GM18502 (cell line): ENCODE results near the gene TRIM67.

Experiments used
- ATAC-seq: cut with Tn5 transposase; IDR thresholded peaks from one replicate; pipeline ENCODE4 v1.9.1; 2021; ENCODE audit warnings: mild to moderate bottlenecking; ENCODE audit not compliant: unreplicated experiment, poor library complexity

The TRIM67 gene

DNA sequence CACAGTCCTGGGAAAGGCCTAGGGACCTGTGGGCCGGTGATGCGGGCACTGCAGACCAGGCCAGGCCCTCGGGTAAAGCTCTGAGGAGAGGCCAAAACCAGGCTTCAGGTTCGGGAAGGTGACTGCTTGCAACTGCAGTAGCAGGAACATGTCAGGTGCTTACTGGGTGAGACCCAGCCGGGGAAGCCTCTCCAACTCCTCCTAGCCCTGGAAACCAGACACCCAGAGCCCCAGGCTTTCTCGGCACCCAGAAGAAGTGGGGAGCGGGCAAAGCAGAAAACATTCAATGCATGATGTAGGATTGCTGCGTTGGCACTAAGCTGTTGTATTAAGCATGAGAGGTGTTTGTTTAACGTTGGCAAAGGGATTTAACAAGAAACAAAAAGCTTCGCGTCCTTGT, 58.9 kb downstream of the TRIM67 start:
- no peak for ATAC-seq

DNA sequence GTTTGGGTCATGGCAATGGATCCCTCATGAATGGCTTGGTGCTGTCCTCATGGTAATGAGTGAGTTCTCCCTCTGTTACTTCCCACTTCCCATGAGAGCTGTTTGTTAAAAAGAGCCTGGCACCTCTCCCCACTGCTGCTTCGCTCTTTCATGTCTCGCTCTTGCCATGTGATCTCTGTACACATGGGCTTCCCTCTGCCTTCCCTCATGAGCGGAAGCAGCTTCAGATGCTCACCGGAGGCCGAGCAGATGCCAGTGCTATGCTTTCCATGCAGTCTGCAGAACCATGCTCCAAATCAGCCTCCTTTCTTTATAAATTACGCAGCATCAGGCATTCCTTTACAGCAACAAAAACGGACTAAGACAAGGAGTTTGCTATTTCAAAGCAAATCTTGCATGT, 64.3 kb downstream of the TRIM67 start:
- no peak for ATAC-seq

- ATAC-seq = no peak
Observed at GRCh38 chr1:231231511-231231910, 69.7 kb downstream of the TRIM67 start.

- ATAC-seq = no peak
Observed at GRCh38 chr1:231232870-231233734, 71.2 kb downstream of the TRIM67 start.

DNA sequence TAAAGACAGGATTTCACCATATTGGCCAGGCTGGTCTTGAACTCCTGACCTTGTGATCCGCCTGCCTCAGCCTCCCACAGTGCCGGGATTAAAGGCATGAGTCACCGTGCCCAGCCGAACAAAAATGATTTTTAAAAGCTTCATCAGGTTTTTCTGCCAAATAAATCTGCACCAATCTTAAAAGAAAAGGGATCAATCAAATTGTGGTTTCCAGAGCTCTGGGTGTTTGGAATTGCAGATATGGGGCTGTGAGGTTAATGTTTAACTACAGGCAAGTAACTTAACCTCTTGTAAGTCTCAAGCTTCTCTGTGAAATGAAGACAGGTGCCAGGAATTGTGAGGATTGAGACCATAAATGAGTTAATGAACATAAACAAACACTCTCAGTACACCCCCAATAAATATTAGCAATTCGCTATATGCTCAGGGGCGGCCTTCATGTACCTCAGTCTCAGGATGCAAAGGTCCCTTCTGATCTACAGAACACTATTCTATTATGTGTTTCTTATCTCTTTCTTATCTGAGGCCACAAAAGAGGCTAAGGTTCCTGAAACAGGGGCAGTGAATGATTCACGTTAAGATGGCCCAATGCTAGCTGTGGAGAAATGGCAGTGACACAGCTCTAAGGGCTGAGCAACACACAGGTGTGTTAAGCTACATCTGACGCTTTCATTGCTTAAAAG, 72.0 kb downstream of the TRIM67 start:
- ATAC-seq = no peak

DNA sequence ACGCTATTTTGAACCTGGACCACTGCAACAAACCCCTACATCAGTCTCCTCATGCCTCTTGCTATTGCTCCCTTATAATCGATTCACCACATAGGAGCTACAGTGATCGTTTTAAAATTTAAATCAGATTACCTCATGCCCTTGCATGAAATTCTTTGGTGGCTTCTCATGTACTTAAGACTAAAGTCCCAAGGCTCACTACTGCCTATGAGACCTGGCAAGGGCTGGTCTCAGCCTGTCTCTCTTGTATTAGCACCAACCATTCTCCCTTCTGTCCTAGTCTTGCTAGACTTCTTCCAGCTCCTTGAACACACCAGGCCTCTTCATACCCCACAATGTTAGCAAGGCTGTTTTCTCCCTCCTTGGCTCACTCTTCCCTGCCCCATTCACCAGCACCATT, 72.6 kb downstream of the TRIM67 start:
- ATAC-seq = no peak

- no peak for ATAC-seq
Observed at GRCh38 chr1:231235526-231236207, 73.8 kb downstream of the TRIM67 start.

GRCh38 chr1:231236208-231236591, 74.3 kb downstream of the TRIM67 start:
- no peak for ATAC-seq

DNA sequence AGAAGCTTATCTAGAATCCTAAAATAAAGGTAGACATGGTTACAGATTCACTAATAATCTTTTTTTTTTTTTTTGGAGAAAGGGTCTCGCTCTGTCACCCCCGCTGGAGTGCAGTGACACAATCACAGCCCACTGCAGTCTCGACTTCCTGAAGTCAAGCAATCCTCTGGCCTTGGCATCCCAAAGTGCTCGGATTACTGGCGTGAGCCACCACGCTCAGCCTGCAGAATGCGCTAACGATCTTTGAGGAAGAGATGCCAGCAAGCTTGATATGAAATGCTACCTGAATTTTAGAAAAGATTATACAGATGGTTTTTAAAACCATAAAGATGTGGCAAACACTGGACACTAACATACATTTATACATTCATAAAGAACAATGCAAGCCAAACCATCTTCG, 75.1 kb downstream of the TRIM67 start:
- ATAC-seq = no peak

DNA sequence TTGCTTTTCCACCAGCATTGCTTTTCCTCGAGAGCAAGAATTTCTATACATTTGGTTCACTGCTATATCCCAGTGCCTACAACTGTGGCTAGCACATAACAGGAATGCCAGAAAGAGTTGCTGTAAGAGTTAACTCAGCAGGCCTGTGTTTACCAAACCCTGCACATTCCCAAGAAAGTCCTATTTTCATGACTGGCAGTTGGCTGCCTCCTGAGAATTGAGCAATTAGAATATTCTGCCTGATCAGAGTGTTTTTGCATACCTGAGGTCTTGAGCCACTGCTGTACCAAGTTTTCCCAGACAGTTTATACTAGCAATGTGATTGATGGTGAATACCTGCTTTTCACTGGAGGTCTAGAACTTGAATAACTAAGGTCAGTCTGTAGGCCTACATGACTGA, 76.4 kb downstream of the TRIM67 start:
- ATAC-seq = no peak

GRCh38 chr1:231240531-231240882, 78.6 kb downstream of the TRIM67 start:
- ATAC-seq = peak; percentile 9

GRCh38 chr1:231240883-231241735, 79.3 kb downstream of the TRIM67 start, which contains the start of gene GNPAT:
TSS of gene GNPAT (plus strand) at chr1:231241212. CDS start at chr1:231241379, 167 bp downstream.
- peak; percentile 95 for ATAC-seq

- peak; percentile 34 for ATAC-seq
Observed at GRCh38 chr1:231241750-231242149, 79.9 kb downstream of the TRIM67 start.

GRCh38 chr1:231242516-231243198, 80.8 kb downstream of the TRIM67 start:
- ATAC-seq = no peak

DNA sequence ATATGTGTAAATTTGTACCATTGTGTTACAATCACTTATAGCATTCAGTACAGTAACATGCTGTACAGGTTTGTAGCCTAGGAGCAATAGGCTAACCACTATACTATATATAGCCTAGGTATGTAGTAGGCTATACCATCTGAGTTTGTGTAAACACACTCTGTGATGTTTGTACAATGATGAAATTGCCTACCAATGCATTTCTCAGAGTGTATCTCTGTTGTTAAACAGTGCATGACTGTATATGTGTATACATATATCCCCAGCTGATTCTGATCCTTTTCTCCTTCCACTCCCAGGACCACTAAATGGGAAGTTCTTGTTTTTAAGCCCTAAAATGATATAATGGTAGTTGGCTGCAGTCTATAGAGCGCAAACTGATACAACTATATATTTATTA, 86.9 kb downstream of the TRIM67 start:
- no peak for ATAC-seq

- ATAC-seq = no peak
Observed at GRCh38 chr1:231252336-231252735, 90.5 kb downstream of the TRIM67 start.

- ATAC-seq = no peak
Observed at GRCh38 chr1:231260351-231260750, 98.5 kb downstream of the TRIM67 start.

- no peak for ATAC-seq
Observed at GRCh38 chr1:231264642-231265041, 102.8 kb downstream of the TRIM67 start.

- no peak for ATAC-seq
Observed at GRCh38 chr1:231265379-231265778, 103.5 kb downstream of the TRIM67 start.
